ENCODE measurements around the gene PLCXD3. TPM values are rescaled to one million over a fixed set of nuclear protein-coding genes. Genes with fewer than 3 reads are reported as not detected.

PLCXD3 gene
- total RNA-seq, 1 donor from 2014 or later, result 0.84 TPM

- TF ChIP-seq CTCF (IDR thresholded peaks at IDR 0.05; ENCODE audit: insufficient read depth, low read length, poor library complexity, severe bottlenecking), result no peak
- H3K36me3 ChIP-seq (ENCODE audit: control insufficient read depth, insufficient read depth, low read length), result no peaks in the 10 kb centered on the region
- no peak overlapping the region for H3K4me3 ChIP-seq (ENCODE audit: low read depth, low read length)
- no peaks in the 10 kb centered on the region for H3K27me3 ChIP-seq (ENCODE audit: control insufficient read depth, insufficient read depth, low read length)
- DNase-seq (ENCODE audit: low read depth), result no peak
Measured at GRCh38 chr5:41264019-41264418, 246.4 kb downstream of the PLCXD3 start.

GRCh38 chr5:41263335-41263734, 247.1 kb downstream of the PLCXD3 start:
- H3K36me3 ChIP-seq (ENCODE audit: control insufficient read depth, insufficient read depth, low read length), result no peaks in the 10 kb centered on the region
- DNase-seq (ENCODE audit: low read depth), result no peak
- H3K27me3 ChIP-seq (ENCODE audit: control insufficient read depth, insufficient read depth, low read length), result no peaks in the 10 kb centered on the region
- H3K4me3 ChIP-seq (ENCODE audit: low read depth, low read length), result no peak overlapping the region
- TF ChIP-seq CTCF (IDR thresholded peaks at IDR 0.05; ENCODE audit: insufficient read depth, low read length, poor library complexity, severe bottlenecking), result no peak

Data from kidney epithelial cell (primary cell).